Prostate gland (tissue), 2 donors: ENCODE data around the gene WFS1.

Experiments used
- CTCF ChIP-seq, 4 experiments: fragments of 200-600 bp in 2 of 4; fragments of 450-650 bp in 2 of 4; sonication (generic) in 2 of 4; IDR thresholded peaks; 1 replicate in 3 of 4; 2 replicates in 1 of 4; pipeline ENCODE4 v1.5.1; 2016 to 2019; ENCODE audit warnings: antibody characterized with exemption in 4 of 4, mild to moderate bottlenecking in 2 of 4, moderate library complexity in 2 of 4
- POLR2A ChIP-seq: fragments of 450-650 bp; IDR thresholded peaks from one replicate; pipeline ENCODE4 v1.6.1; 2016; ENCODE audit warnings: antibody characterized with exemption, mild to moderate bottlenecking

- TF ChIP-seq CTCF (IDR thresholded peaks at IDR 0.05) (no peak), POLR2A (no peak)
Observed at GRCh38 chr4:6221301-6221850, 48.3 kb upstream of the WFS1 start.
